ENCODE measurements around the gene PCLO.

The PCLO gene

DNA sequence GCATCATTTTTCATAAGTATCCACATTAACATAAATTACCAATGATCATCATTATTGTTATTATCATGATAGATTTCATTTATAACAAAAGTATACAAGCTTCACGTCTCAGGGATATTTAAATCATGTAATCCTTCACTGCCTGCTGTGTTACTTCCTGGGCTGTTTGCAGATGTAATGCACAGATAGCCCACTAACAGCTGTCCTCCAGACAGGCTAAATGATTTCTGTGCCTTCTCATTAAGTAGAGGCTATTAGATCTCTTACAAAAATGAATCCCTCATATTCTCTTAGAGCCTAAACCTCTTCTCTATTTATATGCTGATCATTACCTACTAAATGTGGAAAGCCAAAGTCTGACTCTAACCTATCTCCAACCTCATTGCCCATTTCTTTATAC is 9.3 kb downstream of the PCLO start:
- peak; percentile 95 for TF ChIP-seq GATA3 (IDR thresholded peaks at IDR 0.05; ENCODE audit: low read depth, low read length)
- peak; percentile 86 for TF ChIP-seq GATA2 (IDR thresholded peaks at IDR 0.05; ENCODE audit: low read depth, low read length)

DNA sequence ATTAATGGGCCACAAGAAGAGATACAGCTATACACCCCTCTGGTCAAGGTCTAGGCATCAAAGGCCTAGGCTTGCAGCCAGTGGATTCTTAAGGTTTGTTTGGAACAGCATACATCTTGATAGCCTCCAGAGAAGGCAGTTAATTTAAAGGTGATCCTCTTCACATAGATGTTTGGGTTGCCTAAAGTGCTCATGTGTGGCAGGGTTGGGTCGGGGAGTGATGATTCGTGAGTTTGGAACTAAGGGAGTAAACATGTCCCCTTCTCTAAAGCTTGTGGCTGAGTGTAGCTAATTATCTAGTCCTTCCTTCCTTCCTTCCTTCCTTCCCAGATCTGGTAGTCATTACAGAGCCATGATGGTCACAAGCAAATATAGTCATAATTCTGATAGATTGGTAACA is 12.4 kb downstream of the PCLO start:
- no peak for TF ChIP-seq GATA2 (IDR thresholded peaks at IDR 0.05; ENCODE audit: low read depth, low read length)
- TF ChIP-seq GATA3 (IDR thresholded peaks at IDR 0.05; ENCODE audit: low read depth, low read length) = no peak

DNA sequence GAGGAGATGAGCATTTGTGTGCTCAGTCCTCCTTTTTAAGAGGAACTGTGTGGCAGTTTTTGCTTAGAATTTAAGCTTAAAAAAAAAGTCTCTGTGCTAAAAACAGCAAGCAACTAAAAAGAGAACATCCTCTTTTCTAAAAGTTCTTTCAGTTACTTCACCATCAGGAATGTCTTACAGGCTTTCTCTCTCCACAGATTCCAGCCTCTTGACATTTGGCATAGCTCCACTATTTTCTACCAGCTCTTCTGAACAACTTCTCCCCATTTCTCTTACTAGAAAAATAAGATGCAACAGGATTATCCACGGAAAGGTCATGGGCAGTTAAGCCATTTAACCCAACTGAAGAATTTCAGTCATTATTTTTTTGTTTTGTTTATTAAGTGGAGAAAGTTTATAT is 13.2 kb downstream of the PCLO start:
- TF ChIP-seq GATA2 (IDR thresholded peaks at IDR 0.05; ENCODE audit: low read depth, low read length) = no peak
- no peak for TF ChIP-seq GATA3 (IDR thresholded peaks at IDR 0.05; ENCODE audit: low read depth, low read length)

DNA sequence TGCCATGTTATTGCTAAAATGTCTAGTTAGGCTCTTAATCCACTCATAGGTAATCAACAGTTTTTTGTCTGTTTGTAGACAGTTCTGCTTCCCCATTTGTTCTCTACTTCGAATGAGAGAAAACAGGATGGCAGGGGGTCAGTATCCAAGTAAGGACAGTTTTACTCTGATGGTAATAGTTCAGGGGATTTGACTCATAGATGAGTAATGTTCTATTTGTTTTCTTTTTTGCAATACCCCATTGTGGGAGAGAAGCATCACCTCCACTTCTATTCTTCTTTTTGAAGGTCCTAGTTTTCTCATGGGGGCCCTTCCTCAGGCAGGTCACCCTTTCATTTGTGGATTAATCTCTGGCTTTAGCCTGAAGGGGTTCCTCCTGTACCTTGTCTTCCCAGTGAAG is 13.9 kb downstream of the PCLO start:
- TF ChIP-seq GATA3 (IDR thresholded peaks at IDR 0.05; ENCODE audit: low read depth, low read length) (no peak), GATA2 (IDR thresholded peaks at IDR 0.05; ENCODE audit: low read depth, low read length) (no peak)

DNA sequence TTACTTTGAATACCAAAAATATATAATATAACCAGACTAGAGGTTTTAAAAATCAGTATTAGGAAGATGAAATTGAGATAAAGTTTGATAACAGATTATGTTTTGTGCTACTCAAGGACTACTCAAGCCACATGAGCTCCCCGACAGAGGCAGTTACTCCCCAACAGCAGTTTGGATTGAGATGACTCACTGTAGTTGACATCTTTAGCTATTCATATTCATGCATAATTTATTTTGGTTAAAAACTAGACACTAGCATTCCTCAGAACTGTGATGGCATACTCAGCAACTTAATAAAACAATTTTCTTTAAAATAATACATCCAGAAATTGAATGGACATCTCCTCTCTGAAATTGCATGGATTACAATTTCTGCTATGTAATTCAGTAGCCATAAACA is 19.6 kb downstream of the PCLO start:
- no peak for TF ChIP-seq GATA3 (IDR thresholded peaks at IDR 0.05; ENCODE audit: low read depth, low read length)
- no peak for TF ChIP-seq GATA2 (IDR thresholded peaks at IDR 0.05; ENCODE audit: low read depth, low read length)

DNA sequence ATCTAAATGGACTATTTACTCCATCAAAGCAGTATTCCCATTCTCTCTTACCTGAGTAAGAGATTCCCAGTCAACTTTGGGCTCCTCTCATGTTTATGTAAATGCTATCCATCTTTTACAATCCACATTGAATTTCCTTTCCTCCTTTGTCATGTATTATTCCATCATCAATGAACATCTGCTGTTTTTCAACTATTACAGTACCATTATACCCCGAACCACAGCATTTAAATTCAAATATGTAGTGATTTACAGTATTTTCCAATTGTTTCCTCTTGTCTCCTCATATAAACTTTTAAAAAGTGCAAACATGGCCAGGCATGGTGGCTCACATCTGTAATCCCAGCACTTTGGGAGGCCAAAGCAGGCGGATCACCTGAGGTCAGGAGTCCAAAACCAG is 20.3 kb downstream of the PCLO start:
- no peak for TF ChIP-seq GATA3 (IDR thresholded peaks at IDR 0.05; ENCODE audit: low read depth, low read length)
- no peak for TF ChIP-seq GATA2 (IDR thresholded peaks at IDR 0.05; ENCODE audit: low read depth, low read length)

DNA sequence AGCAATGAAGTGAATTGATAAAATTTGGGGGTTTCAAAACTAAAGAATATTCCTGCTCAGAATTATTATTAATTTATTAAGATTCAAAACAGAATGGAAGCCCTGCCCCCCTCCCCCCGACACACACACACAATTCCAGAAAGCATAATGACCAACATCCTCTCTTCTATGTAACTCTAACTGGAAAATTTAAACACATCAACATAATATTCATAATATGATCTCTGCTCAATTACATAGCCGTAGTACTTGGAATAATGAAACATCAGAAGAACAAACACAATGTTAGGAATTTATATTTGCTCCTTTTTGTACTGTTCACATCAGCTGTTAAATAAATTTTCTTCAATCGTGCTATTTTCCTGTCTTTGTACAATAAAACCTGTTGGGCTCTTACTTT is 20.8 kb downstream of the PCLO start:
- no peak for TF ChIP-seq GATA2 (IDR thresholded peaks at IDR 0.05; ENCODE audit: low read depth, low read length)
- no peak for TF ChIP-seq GATA3 (IDR thresholded peaks at IDR 0.05; ENCODE audit: low read depth, low read length)

DNA sequence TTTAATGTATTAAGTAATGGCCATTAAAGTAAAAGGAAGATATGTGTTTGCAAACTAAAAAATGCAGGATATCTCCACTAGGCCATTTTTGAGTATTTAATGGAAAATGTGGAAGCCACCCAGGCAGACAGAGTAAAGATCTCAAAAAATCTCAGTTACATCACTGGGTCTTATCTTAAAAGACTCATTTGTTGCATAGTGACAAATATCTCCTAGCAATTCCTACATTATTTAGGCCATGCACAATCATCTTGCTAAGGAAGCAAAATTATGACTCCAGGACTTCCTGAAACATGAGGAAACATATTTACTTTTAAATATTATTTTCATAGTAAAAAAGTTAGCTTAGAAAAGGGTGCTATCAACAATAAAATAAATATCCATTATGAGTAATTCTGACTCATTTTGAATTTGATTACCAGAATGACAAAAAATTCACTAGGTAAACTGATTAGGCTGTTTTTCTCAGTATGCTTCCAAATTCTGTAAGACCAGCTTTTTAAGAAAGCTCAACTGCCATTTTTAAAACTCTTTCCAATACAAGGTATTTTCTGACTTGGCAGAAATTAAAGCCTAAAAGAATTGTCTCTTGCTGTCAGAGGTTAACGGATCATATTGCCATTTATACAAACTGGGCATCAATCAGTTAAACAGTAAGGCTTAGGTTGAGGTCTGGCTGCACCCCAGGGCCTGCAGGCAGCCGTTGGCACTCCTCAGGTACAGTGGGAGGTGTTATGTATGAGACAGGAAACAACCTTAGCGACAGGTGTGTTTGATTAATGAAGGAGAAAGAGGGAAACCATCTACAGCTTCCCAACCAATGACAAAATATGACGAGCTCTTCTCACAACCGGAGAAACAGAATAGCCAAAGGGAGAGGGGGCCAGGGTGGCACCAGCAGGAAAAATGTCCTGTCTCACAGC is 31.8 kb downstream of the PCLO start:
- TF ChIP-seq GATA3 (IDR thresholded peaks at IDR 0.05; ENCODE audit: low read depth, low read length) (no peak), GATA2 (IDR thresholded peaks at IDR 0.05; ENCODE audit: low read depth, low read length) (no peak)

DNA sequence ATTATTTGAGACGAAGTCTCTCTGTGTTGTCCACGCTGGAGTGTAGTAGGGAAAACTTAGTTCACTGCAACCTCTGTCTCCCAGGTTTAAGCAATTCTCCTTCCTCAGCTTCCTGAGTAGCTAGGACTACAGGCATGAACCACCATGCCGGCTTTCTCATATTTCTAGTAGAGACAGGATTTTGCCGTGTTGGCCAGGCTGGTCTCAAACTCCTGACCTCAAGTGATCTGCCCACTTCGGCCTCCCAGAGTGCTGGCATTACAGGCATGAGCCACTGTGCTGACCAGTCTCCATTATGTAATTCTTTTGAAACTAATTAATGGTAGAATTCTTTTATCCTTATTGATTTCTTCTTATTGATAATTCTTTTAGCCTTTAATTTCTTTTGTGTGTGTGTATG is 32.5 kb downstream of the PCLO start:
- no peak for TF ChIP-seq GATA3 (IDR thresholded peaks at IDR 0.05; ENCODE audit: low read depth, low read length)
- TF ChIP-seq GATA2 (IDR thresholded peaks at IDR 0.05; ENCODE audit: low read depth, low read length) = no peak

DNA sequence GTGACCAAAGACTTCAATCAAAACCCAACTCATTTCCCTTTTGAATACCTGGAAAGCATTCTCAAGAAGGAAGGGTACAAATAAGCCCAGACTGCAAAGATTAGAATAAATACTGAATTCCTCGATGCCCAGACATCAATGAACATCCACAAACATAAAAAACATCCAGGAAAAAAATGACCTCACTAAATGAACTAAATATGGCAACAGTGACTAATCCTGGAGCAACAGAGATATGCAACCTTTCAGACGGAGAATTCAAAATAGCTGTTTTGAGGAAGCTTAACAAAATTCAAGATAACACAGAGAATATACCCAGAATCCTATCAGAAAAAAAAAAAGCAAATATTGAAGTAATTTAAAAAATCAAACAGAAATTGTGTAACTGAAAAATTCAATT is 43.2 kb downstream of the PCLO start:
- TF ChIP-seq GATA2 (IDR thresholded peaks at IDR 0.05; ENCODE audit: low read depth, low read length) (no peak), GATA3 (IDR thresholded peaks at IDR 0.05; ENCODE audit: low read depth, low read length) (no peak)

DNA sequence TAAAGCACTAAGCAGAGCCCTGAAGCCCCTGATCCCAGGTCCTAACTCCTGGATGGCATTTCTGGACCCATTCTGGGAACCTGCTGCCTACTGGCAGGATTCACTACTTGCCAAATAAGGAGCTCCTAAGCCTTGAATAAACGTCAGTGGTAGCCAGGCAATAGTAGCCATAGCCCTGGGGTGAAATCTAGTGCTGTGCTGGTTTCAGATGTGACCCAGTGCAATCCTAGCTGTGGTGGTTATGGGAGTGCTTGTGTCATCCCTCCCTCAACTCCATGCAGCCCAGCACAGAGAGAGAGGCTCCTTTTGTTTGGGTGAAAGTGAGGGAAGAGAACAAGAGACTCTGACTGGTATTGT is 43.7 kb downstream of the PCLO start:
- TF ChIP-seq GATA3 (IDR thresholded peaks at IDR 0.05; ENCODE audit: low read depth, low read length) (no peak), GATA2 (IDR thresholded peaks at IDR 0.05; ENCODE audit: low read depth, low read length) (no peak)

DNA sequence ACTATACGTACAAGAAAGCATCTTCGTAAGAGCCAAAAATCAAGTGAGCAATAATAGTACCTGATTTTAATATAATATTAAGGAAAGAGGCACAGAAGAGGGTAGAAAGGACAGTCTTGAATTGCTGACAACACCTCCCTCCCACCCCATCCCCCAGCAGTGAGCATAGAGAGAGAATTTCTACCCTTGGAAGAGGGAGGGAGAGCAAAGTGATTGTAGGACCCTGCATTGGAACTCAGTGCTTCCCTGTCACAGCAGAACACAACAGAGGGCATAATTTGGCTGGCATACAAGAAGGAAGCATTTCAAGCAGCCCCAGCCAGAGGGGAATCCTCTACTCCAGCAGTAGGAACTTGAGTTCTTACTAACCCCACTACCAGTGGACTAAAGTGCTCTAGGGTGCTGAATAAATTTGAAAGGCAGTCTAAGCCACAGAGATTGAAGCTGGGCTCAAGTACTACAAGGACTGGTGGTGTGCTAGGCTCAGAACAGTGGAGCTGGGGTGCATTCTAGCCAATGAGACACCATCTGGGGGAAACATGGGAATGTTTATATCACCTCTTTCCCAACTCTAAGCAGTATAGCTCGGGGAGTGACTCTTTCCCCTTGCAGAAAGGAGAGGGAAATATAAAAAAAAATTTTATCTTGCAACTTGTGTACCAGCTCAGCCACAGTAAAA is 44.2 kb downstream of the PCLO start:
- TF ChIP-seq GATA3 (IDR thresholded peaks at IDR 0.05; ENCODE audit: low read depth, low read length) (no peak), GATA2 (IDR thresholded peaks at IDR 0.05; ENCODE audit: low read depth, low read length) (no peak)

DNA sequence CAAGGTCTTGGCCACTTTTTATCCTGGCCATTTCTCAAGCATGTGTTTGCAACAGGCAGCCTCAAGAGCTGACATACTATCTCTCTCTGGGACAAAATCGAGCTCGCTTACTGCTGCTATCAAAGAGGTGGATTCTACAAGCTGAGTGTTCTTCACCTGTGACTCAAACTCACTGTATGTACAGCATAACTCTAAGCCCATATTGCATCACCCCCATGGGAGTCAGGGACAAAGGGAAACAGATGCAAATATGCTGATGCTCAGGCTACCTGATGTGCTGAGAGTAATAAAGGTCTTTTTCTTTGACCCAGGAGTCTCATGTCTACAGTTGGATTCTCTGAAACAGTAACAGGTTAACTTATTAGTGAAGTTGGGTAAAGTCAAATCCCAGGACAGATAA is 45.2 kb downstream of the PCLO start:
- TF ChIP-seq GATA2 (IDR thresholded peaks at IDR 0.05; ENCODE audit: low read depth, low read length) (no peak), GATA3 (IDR thresholded peaks at IDR 0.05; ENCODE audit: low read depth, low read length) (no peak)

DNA sequence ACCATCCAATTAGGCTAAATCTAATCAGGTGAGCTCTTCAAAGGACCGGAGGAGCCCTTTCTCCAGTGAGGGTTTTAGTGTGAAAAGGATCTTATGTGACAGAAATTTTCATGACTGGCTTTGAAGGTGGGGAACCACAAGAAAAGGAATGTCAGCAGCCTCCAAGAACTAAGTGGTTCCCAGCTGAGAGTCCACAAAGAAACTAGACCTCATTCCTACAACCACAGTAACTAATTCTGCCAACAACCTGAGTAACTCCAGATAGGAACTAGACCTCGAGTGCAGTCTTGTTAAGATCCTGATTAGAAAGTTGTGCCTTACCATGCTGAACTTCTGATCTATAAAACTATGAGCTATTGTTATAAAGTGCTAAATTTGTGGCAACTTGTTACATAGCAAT is 51.3 kb downstream of the PCLO start:
- no peak for TF ChIP-seq GATA3 (IDR thresholded peaks at IDR 0.05; ENCODE audit: low read depth, low read length)

DNA sequence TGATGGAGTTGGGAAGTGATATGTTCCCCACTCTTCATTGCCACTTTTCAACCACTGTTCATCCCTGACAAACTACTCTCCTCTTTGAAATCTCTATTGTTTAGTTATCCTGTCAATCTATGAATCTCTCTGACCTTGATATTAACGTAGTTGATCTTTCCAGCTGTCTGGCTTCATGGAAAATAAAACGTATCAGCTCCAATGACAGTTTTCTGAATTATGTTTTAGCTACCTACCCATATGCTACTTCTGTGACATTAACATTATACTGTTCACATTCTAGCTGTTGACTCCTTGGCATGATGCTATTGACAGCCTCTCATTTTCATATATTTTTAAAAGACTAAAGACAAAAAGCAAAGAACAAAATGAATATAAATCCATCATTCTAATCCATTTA is 53.3 kb downstream of the PCLO start:
- TF ChIP-seq GATA2 (IDR thresholded peaks at IDR 0.05; ENCODE audit: low read depth, low read length) = no peak
- TF ChIP-seq GATA3 (IDR thresholded peaks at IDR 0.05; ENCODE audit: low read depth, low read length) = no peak

All from SH-SY5Y (cell line).